ENCODE measurements around the gene OTOL1.

OTOL1 gene

GRCh38 chr3:161500068-161500796 is 3.6 kb downstream of the OTOL1 start:
- DNase-seq, result no peak
- peaks cover 3% of the 10 kb centered on the region for H3K27me3 Mint-ChIP-seq
- no peak overlapping the region for H3K4me3 Mint-ChIP-seq
- H3K36me3 Mint-ChIP-seq, result no peaks in the 10 kb centered on the region
- no peak overlapping the region for H3K27ac Mint-ChIP-seq
- H3K4me1 Mint-ChIP-seq, result no peaks in the 10 kb centered on the region
- no peaks in the 10 kb centered on the region for H3K9me3 Mint-ChIP-seq
- CTCF ChIA-PET, result no interaction called here

DNA sequence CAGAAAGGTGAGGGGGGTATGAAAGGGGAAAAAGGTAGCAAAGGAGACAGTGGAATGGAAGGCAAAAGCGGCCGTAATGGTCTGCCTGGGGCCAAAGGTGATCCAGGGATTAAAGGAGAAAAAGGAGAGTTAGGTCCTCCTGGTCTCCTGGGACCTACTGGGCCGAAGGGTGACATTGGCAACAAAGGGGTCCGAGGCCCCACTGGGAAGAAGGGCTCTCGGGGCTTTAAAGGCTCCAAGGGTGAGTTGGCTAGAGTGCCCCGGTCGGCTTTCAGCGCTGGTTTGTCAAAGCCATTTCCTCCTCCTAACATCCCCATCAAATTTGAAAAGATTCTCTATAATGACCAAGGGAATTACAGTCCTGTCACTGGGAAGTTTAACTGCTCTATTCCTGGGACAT is 6.7 kb downstream of the OTOL1 start:
- CTCF ChIA-PET, result no interaction called here
- no peaks in the 10 kb centered on the region for H3K9me3 Mint-ChIP-seq
- H3K36me3 Mint-ChIP-seq, result no peaks in the 10 kb centered on the region
- DNase-seq, result no peak
- no peak overlapping the region for H3K4me3 Mint-ChIP-seq
- H3K27me3 Mint-ChIP-seq, result peaks cover 3% of the 10 kb centered on the region
- H3K4me1 Mint-ChIP-seq, result no peaks in the 10 kb centered on the region
- no peak overlapping the region for H3K27ac Mint-ChIP-seq

DNA sequence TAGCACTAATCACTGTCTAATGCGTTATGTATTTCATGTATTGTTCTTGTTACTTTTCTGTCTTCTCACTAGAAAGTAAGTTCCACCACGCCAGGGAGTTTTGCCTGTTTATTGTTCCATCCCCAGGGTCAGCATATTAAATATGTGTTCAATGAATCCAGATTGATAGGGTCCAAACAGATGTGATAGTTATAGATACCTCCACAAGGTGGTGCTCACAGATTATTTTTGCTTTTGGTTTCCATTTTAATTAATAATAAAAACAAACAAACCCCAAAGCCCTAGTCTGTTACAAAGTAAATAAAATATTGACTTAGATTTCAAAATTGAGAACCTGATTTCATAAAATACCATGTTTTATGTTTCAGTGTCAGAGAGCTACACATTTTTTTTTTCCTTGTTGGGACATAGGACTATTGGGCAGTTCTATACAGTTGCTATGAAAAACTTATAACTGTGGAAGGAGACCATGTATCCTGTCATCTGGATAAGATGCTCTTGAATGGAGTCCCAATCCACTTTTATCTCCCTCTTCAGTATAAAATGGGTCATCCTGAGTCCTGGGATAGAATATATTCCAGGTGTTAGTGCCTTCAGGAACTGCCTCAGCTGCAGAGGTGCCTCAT is 12.4 kb downstream of the OTOL1 start:
- CTCF ChIA-PET, result no interaction called here
- no peak overlapping the region for H3K4me3 Mint-ChIP-seq
- H3K36me3 Mint-ChIP-seq, result no peaks in the 10 kb centered on the region
- no peaks in the 10 kb centered on the region for H3K9me3 Mint-ChIP-seq
- H3K27ac Mint-ChIP-seq, result no peak overlapping the region
- DNase-seq, result no peak
- H3K27me3 Mint-ChIP-seq, result no peaks in the 10 kb centered on the region
- H3K4me1 Mint-ChIP-seq, result no peaks in the 10 kb centered on the region

- no peaks in the 10 kb centered on the region for H3K9me3 Mint-ChIP-seq
- H3K27ac Mint-ChIP-seq, result no peak overlapping the region
- CTCF ChIA-PET, result no interaction called here
- no peaks in the 10 kb centered on the region for H3K27me3 Mint-ChIP-seq
- H3K4me1 Mint-ChIP-seq, result no peaks in the 10 kb centered on the region
- no peak for DNase-seq
- no peak overlapping the region for H3K4me3 Mint-ChIP-seq
- H3K36me3 Mint-ChIP-seq, result no peaks in the 10 kb centered on the region
These were observed 14.1 kb downstream of the OTOL1 start for GRCh38 chr3:161510510-161511260.

GRCh38 chr3:161523916-161524315 is 27.3 kb downstream of the OTOL1 start:
- no peak overlapping the region for H3K4me3 Mint-ChIP-seq
- H3K9me3 Mint-ChIP-seq, result no peaks in the 10 kb centered on the region
- no peak overlapping the region for H3K27ac Mint-ChIP-seq
- no peaks in the 10 kb centered on the region for H3K4me1 Mint-ChIP-seq
- CTCF ChIA-PET, result no interaction called here
- H3K27me3 Mint-ChIP-seq, result no peaks in the 10 kb centered on the region
- DNase-seq, result no peak
- no peaks in the 10 kb centered on the region for H3K36me3 Mint-ChIP-seq

DNA sequence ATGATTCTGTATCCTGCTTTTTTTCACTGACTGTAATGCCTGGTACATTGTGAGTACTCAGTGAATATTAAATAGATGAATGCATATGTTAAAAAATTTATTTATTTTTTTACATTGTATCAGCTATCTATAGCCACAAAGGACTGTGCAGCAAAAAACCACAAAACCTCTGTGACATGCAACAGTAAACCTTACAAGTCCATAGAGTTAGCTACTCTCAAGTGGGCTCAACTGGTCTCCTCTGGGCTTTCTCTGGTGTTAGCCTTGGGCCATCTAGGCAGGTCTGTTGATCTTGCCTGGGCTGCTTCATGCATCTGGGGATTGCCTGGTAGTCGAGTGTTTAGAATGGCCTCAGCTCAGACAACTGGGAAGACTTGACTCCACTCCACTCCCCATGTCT is 35.3 kb downstream of the OTOL1 start:
- H3K27me3 Mint-ChIP-seq, result no peaks in the 10 kb centered on the region
- H3K4me1 Mint-ChIP-seq, result no peaks in the 10 kb centered on the region
- no peaks in the 10 kb centered on the region for H3K9me3 Mint-ChIP-seq
- H3K4me3 Mint-ChIP-seq, result no peak overlapping the region
- no peak overlapping the region for H3K27ac Mint-ChIP-seq
- DNase-seq, result no peak
- CTCF ChIA-PET, result no interaction called here
- no peaks in the 10 kb centered on the region for H3K36me3 Mint-ChIP-seq

DNA sequence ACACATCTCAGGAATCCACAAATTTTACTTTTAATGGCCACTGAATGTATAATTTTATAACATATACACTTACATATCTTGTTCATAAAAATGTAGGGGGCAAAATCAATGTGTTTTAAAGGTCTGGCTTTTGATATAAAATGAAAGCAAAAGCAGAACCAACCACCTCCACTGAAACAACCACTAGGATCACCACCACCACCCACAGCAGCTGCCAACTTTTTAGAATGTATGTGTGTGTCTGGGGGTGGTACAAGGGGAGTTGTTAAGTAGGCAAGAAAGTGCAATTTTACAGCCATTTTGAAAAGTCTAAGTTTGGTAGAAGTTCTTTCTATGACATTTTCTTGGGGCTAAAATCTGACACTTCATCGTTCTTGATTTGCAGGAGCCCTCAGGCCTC is 44.0 kb downstream of the OTOL1 start:
- no peaks in the 10 kb centered on the region for H3K36me3 Mint-ChIP-seq
- CTCF ChIA-PET, result no interaction called here
- DNase-seq, result no peak
- H3K9me3 Mint-ChIP-seq, result no peaks in the 10 kb centered on the region
- H3K27me3 Mint-ChIP-seq, result no peaks in the 10 kb centered on the region
- no peaks in the 10 kb centered on the region for H3K4me1 Mint-ChIP-seq
- H3K27ac Mint-ChIP-seq, result no peak overlapping the region
- no peak overlapping the region for H3K4me3 Mint-ChIP-seq

GRCh38 chr3:161545824-161546223 is 49.2 kb downstream of the OTOL1 start:
- DNase-seq, result no peak
- CTCF ChIA-PET, result no interaction called here
- H3K4me3 Mint-ChIP-seq, result no peak overlapping the region

DNA sequence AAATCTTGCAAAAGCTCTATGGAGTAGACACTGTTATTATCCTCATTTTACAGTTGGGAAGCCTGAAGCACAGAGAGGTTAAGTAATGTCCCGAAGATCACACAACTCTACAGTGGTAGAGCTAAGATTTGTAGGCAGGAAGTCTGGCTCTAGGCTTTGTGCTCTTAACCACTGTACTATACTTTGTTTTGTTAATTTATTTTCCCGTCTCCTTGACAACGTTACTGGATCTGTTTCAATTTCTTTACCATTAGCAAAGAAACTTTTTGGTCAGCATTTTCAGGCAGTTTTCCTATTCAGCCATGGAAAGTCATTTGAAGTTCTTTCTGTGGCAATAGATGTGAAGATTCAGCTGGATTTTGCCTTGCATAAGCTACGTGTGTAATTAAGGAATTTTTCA is 51.7 kb downstream of the OTOL1 start:
- Mint-ChIP-seq H3K27ac (no peak overlapping the region), H3K27me3 (no peaks in the 10 kb centered on the region), H3K4me3 (no peak overlapping the region), H3K9me3 (no peaks in the 10 kb centered on the region), H3K4me1 (no peaks in the 10 kb centered on the region), H3K36me3 (no peaks in the 10 kb centered on the region)
- no peak for DNase-seq
- CTCF ChIA-PET, result no interaction called here

More at GRCh38 chr3:161545824-161546223, 49.2 kb downstream of the OTOL1 start:
- H3K9me3 Mint-ChIP-seq, result no peaks in the 10 kb centered on the region
- no peaks in the 10 kb centered on the region for H3K36me3 Mint-ChIP-seq
- H3K27me3 Mint-ChIP-seq, result no peaks in the 10 kb centered on the region
- no peak overlapping the region for H3K27ac Mint-ChIP-seq
- H3K4me1 Mint-ChIP-seq, result no peaks in the 10 kb centered on the region

- DNase-seq, result no peak
- Mint-ChIP-seq H3K9me3 (no peaks in the 10 kb centered on the region), H3K4me3 (no peak overlapping the region), H3K27ac (no peak overlapping the region), H3K36me3 (no peaks in the 10 kb centered on the region), H3K27me3 (no peaks in the 10 kb centered on the region), H3K4me1 (no peaks in the 10 kb centered on the region)
- CTCF ChIA-PET, result no interaction called here
These were observed 52.7 kb downstream of the OTOL1 start for GRCh38 chr3:161549261-161549660.

GRCh38 chr3:161550491-161551195 is 54.0 kb downstream of the OTOL1 start:
- DNase-seq, result no peak
- no peak overlapping the region for H3K27ac Mint-ChIP-seq
- no peaks in the 10 kb centered on the region for H3K4me1 Mint-ChIP-seq
- no peaks in the 10 kb centered on the region for H3K36me3 Mint-ChIP-seq
- no peaks in the 10 kb centered on the region for H3K27me3 Mint-ChIP-seq
- H3K4me3 Mint-ChIP-seq, result no peak overlapping the region
- CTCF ChIA-PET, result interaction anchor here (0.7 to 1.3 kb wide), 2 partner anchors 11 to 1984 kb away, joined by 3 read pairs; no protein-coding TSS in a partner anchor
- H3K9me3 Mint-ChIP-seq, result no peaks in the 10 kb centered on the region

- Mint-ChIP-seq H3K36me3 (no peaks in the 10 kb centered on the region), H3K4me1 (no peaks in the 10 kb centered on the region), H3K27me3 (no peaks in the 10 kb centered on the region), H3K27ac (no peak overlapping the region), H3K9me3 (no peaks in the 10 kb centered on the region), H3K4me3 (no peak overlapping the region)
- CTCF ChIA-PET, result interaction anchor here (1.3 kb wide), 1 partner anchor 10 kb away, joined by 3 read pairs; no protein-coding TSS in a partner anchor
- no peak for DNase-seq
These were observed 55.1 kb downstream of the OTOL1 start for GRCh38 chr3:161551697-161552096.

- Mint-ChIP-seq H3K27ac (no peak overlapping the region), H3K9me3 (no peaks in the 10 kb centered on the region), H3K4me3 (no peak overlapping the region), H3K4me1 (no peaks in the 10 kb centered on the region), H3K36me3 (no peaks in the 10 kb centered on the region), H3K27me3 (no peaks in the 10 kb centered on the region)
- no peak for DNase-seq
- CTCF ChIA-PET, result no interaction called here
These were observed 56.5 kb downstream of the OTOL1 start for GRCh38 chr3:161552984-161553560.

Data from activated naive CD4-positive, alpha-beta T cell treated with anti-CD3 and anti-CD28 coated beads, Interleukin-2, amount 10 ng/mL, durations not matched to agents 7 days and 5 days (primary cell).